Spleen (tissue), 11 donors: ENCODE measurements around the gene ZKSCAN5. TPM values are rescaled to one million over a fixed set of nuclear protein-coding genes. Genes with fewer than 3 reads are reported as not detected.
A peak's percentile ranks its signal among the peaks of the same experiment; 100 is the strongest.

Source experiments
- DNase-seq: peaks from one replicate; pipeline ENCODE4 v3.0.0-alpha.2; 2020
- H3K27ac ChIP-seq, 8 donors: fragments of 200-600 bp; sonication (generic) in 7 of 8; 1 replicate in 4 of 8; 2 replicates in 4 of 8; pipeline versions ENCODE4 v1.5.0 to v1.8.0; 2016 to 2021; ENCODE audit warnings: inconsistent platforms in 4 of 8, mild to moderate bottlenecking in 4 of 8, moderate library complexity in 1 of 8
- H3K27me3 ChIP-seq, 7 donors: fragments of 200-600 bp; sonication (generic) in 6 of 7; replicated peaks in 1 of 7; 1 replicate in 4 of 7; 2 replicates in 3 of 7; pipeline versions ENCODE4 v1.5.0 to v1.8.0; 2016 to 2021; ENCODE audit warnings: inconsistent platforms in 3 of 7, mild to moderate bottlenecking in 1 of 7
- H3K36me3 ChIP-seq, 6 donors: fragments of 200-600 bp; sonication (generic) in 5 of 6; 1 replicate in 4 of 6; 2 replicates in 2 of 6; pipeline versions ENCODE4 v1.5.0 to v1.8.0; 2016 to 2021; ENCODE audit warnings: inconsistent platforms in 2 of 6
- H3K4me1 ChIP-seq, 6 donors: fragments of 200-600 bp; sonication (generic) in 5 of 6; 1 replicate in 3 of 6; 2 replicates in 3 of 6; pipeline versions ENCODE4 v1.5.0 to v1.8.0; 2016 to 2021; ENCODE audit warnings: inconsistent platforms in 3 of 6
- H3K4me3 ChIP-seq, 8 donors: fragments of 200-600 bp; sonication (generic) in 7 of 8; 1 replicate in 4 of 8; 2 replicates in 4 of 8; pipeline versions ENCODE4 v1.5.0 to v1.8.0; 2016 to 2021; ENCODE audit warnings: inconsistent platforms in 4 of 8, mild to moderate bottlenecking in 4 of 8, moderate library complexity in 2 of 8
- H3K9me3 ChIP-seq, 8 donors: fragments of 200-600 bp; sonication (generic) in 7 of 8; 1 replicate in 4 of 8; 2 replicates in 4 of 8; pipeline versions ENCODE4 v1.5.0 to v1.8.0; 2016 to 2021; ENCODE audit warnings: inconsistent platforms in 4 of 8
- POLR2A ChIP-seq, 3 donors: fragments of 450-650 bp; IDR thresholded peaks; one replicate each; pipeline ENCODE4 v1.5.1; 2017; ENCODE audit warnings: antibody characterized with exemption in 3 of 3, mild to moderate bottlenecking in 1 of 3
- POLR2AphosphoS5 ChIP-seq, 3 donors: sonication (generic); formaldehyde crosslinking; IDR thresholded peaks; one replicate each; pipeline ENCODE4 v1.5.1; 2017; ENCODE audit warnings: antibody characterized with exemption in 3 of 3
- WGBS, 5 donors: extraction: QIAGEN DNeasy Blood & Tissue Kit in 3 of 5; methylation state at CpG; one replicate each; pipeline versions ENCODE4 v1.1.5 to v1.1.7; 2013 to 2018; 5-methylcytosine and 5-hydroxymethylcytosine counted together
- intact Hi-C: fragments of 100-400 bp; cut with DNase I; formaldehyde crosslinking; loops from one replicate; pipeline ENCODE4 v1.15.0; 2023; ENCODE audit warnings: low total_unique reads
- polyA plus RNA-seq, 3 donors: library from polyadenylated mRNA; stranded (reverse); fragments of 200-250 nt; gene quantifications; one replicate each; pipeline ENCODE4 v1.2.1, GENCODE V29; 2013
- total RNA-seq, 7 donors: library from RNA; depleted of rRNA in 3 of 7; stranded (reverse); fragments of >200 nt in 3 of 7; fragmentation: NEBNext Ultra II Directional in 4 of 7; extraction: Animal tissue kit (Norgen Biotek cat#: 25700) in 4 of 7; gene quantifications; one replicate each; pipeline versions ENCODE4 v1.1.0 to v1.2.1, GENCODE V29; 2016 to 2021
- TF ChIP-seq, protein P1 (sequence below), 11 experiments: fragments of 200-600 bp in 7 of 11; fragments of 450-650 bp in 4 of 11; sonication (generic) in 4 of 11; IDR thresholded peaks in 8 of 11; conservative IDR thresholded peaks in 3 of 11; 1 replicate in 7 of 11; 2 replicates in 4 of 11; pipeline versions ENCODE4 v1.4.0 to v1.8.0; 2016 to 2021; ENCODE audit warnings: antibody characterized with exemption in 11 of 11, inconsistent platforms in 4 of 11, mild to moderate bottlenecking in 1 of 11
- donor health status: healthy with polysubstance abuse.
- donor health status: DM: no; HTN: no; CAD: no; lungs with moderate emphysema.
- donor health status: DM: no; HTN: no; CAD: no.
- donor health status: Bipolar disorder and iron deficiency.
- donor health status: healthy.
- donor health status: DM: no; HTN: no; CAD: no.
- donor health status: DM: yes; HTN: yes; CAD: no.

Gene ZKSCAN5
- total and polyA plus RNA-seq, 10 donors = 2.9 to 12.2 (median 8.5) TPM

DNA sequence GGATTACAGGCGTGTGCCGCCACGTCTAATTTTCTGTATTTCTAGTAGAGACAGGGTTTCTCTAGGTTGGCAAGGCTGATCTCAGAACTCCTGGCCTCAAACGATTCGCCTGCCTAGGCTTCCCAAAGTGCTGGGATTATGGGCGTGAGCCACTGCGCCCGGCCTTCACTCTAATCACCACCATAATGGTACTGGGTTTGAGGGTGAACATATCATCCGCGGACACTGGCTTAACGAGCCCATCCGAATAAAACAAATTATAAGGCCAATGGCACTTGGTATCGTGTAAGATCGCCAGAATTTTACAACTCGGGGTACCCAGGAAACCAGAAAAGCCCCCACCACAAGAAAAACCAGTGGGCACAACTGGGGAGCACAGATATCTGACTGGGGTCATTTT, 46.9 kb downstream of the ZKSCAN5 start:
- 13 to 22% (median 19%) methylated on average over 15 of the region's 15 CpGs for WGBS, 5 donors
- H3K36me3 ChIP-seq = peaks cover 0 to 49% (median 22%) of the 10 kb centered on the region in 6 donors
- intact Hi-C loops = loop anchor here (5.0 kb wide), 1 partner anchor 44 kb away; no protein-coding TSS in a partner anchor
- DNase-seq = no peak
- H3K4me3 ChIP-seq = peak overlapping the region; percentile 51 to 85 (median 71)
- peak overlapping the region; percentile 53 to 93 (median 89) for H3K27ac ChIP-seq
- no peak for TF ChIP-seq POLR2A (IDR thresholded peaks at IDR 0.05)
- TF ChIP-seq, protein P1, sequence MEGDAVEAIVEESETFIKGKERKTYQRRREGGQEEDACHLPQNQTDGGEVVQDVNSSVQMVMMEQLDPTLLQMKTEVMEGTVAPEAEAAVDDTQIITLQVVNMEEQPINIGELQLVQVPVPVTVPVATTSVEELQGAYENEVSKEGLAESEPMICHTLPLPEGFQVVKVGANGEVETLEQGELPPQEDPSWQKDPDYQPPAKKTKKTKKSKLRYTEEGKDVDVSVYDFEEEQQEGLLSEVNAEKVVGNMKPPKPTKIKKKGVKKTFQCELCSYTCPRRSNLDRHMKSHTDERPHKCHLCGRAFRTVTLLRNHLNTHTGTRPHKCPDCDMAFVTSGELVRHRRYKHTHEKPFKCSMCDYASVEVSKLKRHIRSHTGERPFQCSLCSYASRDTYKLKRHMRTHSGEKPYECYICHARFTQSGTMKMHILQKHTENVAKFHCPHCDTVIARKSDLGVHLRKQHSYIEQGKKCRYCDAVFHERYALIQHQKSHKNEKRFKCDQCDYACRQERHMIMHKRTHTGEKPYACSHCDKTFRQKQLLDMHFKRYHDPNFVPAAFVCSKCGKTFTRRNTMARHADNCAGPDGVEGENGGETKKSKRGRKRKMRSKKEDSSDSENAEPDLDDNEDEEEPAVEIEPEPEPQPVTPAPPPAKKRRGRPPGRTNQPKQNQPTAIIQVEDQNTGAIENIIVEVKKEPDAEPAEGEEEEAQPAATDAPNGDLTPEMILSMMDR (IDR thresholded peaks at IDR 0.05 in 8 of 11, conservative IDR thresholded peaks at IDR 0.05 in 3 of 11) = no peak
- TF ChIP-seq POLR2AphosphoS5 (IDR thresholded peaks at IDR 0.05) = no peak
- H3K27me3 ChIP-seq = no peaks in the 10 kb centered on the region
- H3K9me3 ChIP-seq = peaks cover 0 to 16% (median 10%) of the 10 kb centered on the region in 8 donors
- peaks cover 10 to 43% (median 29%) of the 10 kb centered on the region in 6 donors for H3K4me1 ChIP-seq

DNA sequence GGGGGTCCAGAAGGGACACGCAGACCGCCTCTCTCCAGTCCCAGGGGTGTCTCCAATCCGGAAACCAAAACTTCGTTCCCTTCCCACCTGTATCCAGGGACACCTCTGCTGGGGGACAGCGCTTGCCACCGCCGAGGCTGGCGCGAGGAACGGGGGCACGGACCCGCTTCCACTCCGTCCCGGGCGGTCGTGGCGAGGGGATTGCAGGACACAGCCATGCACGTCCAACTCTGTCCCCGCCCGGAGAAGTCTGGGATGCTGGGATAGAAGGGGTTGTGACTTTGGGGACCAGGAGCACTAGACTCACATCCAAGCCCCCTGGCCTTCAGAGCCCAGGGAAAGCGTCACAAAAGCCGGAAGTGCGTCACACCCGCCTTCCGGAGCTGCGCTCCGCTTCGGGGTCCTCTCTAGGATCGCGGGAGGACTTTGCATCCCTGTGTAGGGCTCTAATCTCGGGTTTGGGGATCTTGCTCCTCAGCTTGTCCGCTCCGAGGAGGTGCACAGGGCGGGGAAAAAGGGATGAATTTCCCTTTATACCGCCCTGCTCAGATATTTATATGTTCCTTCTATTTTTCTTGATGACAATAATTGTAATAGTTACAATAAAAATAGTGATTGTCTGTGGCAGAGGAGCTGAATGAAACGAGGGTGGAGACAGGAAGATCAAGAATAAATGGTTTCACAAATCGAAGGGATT, 47.5 kb downstream of the ZKSCAN5 start, which contains the start of gene FAM200A:
Gene FAM200A, minus strand, starts transcription at position 348 of the 697 bp plus-strand sequence. CDS start 3,707 bp downstream, outside the sequence.
- Histone ChIP-seq H3K27me3 (no peaks in the 10 kb centered on the region), H3K4me3 (peak within 1 kb of the TSS; percentile 51 to 85 (median 71)), H3K36me3 (peaks cover 0 to 55% (median 25%) of the 10 kb centered on the region in 6 donors), H3K27ac (peak within 1 kb of the TSS; percentile 53 to 93 (median 89)), H3K9me3 (peaks cover 0 to 16% (median 10%) of the 10 kb centered on the region in 8 donors), H3K4me1 (peaks cover 14 to 49% (median 34%) of the 10 kb centered on the region in 6 donors)
- intact Hi-C loops = loop anchor here (5.0 kb wide), 1 partner anchor 45 kb away; no protein-coding TSS in a partner anchor
- DNase-seq = peak; percentile 98
- 0 to 1% (median 0%) methylated on average over 34 to 37 of the region's 37 CpGs for WGBS, 5 donors
- TF ChIP-seq, protein P1 (IDR thresholded peaks at IDR 0.05 in 8 of 11, conservative IDR thresholded peaks at IDR 0.05 in 3 of 11) = no peak
- peak; percentile 23 to 38 (median 28) for TF ChIP-seq POLR2A (IDR thresholded peaks at IDR 0.05)
- TF ChIP-seq POLR2AphosphoS5 (IDR thresholded peaks at IDR 0.05) = peak; percentile 92 to 97 (median 92)

GRCh38 chr7:99553039-99553438, 48.6 kb downstream of the ZKSCAN5 start:
- Histone ChIP-seq H3K36me3 (peaks cover 0 to 46% (median 16%) of the 10 kb centered on the region in 6 donors), H3K4me3 (no peak overlapping the region), H3K9me3 (peaks cover 0 to 6% (median under 1%) of the 10 kb centered on the region in 8 donors), H3K4me1 (peaks cover 21 to 60% (median 44%) of the 10 kb centered on the region in 6 donors), H3K27ac (no peak overlapping the region), H3K27me3 (no peaks in the 10 kb centered on the region)
- intact Hi-C loops = loop anchor here (5.0 kb wide), 1 partner anchor 46 kb away; no protein-coding TSS in a partner anchor
- WGBS, 5 donors = 93 to 99% (median 95%) methylated on average over 4 of the region's 4 CpGs
- TF ChIP-seq, protein P1 (IDR thresholded peaks at IDR 0.05 in 8 of 11, conservative IDR thresholded peaks at IDR 0.05 in 3 of 11) = no peak
- TF ChIP-seq POLR2A (IDR thresholded peaks at IDR 0.05) (no peak), POLR2AphosphoS5 (IDR thresholded peaks at IDR 0.05) (no peak)
- no peak for DNase-seq

DNA sequence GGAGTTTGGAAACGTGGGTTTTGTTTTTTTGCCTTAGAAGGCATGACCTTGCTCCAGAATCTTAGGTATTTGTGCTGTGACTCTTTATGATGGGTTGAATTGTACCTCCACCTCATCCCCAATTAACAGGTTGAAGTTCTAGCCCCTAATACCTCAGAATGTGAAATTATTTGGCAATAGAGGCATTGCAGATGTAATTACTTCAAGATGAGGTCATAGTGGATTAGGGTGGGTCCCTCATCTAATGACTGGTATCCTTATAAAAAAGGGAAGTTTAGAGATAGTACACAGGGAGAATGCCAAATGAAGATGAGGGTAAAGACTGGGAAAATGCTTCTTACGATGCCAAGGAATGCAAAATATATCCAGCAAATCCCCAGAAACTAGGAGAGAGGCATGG, 50.5 kb downstream of the ZKSCAN5 start:
- H3K27me3 ChIP-seq = no peaks in the 10 kb centered on the region
- no peak for DNase-seq
- WGBS, 5 donors = 75 to 89% (median 88%) methylated on average over 2 of the region's 2 CpGs
- intact Hi-C loops = loop anchor here (5.0 kb wide), 1 partner anchor 48 kb away; no protein-coding TSS in a partner anchor
- H3K27ac ChIP-seq = no peak overlapping the region
- peaks cover 0 to 39% (median 12%) of the 10 kb centered on the region in 6 donors for H3K36me3 ChIP-seq
- no peaks in the 10 kb centered on the region for H3K9me3 ChIP-seq
- H3K4me1 ChIP-seq = peaks cover 25 to 71% (median 53%) of the 10 kb centered on the region in 6 donors
- TF ChIP-seq POLR2AphosphoS5 (IDR thresholded peaks at IDR 0.05) (no peak), POLR2A (IDR thresholded peaks at IDR 0.05) (no peak)
- TF ChIP-seq, protein P1 (IDR thresholded peaks at IDR 0.05 in 8 of 11, conservative IDR thresholded peaks at IDR 0.05 in 3 of 11) = no peak
- no peak overlapping the region for H3K4me3 ChIP-seq
